Activated CD4-positive, CD25-positive, alpha-beta regulatory T cell treated with anti-CD3 and anti-CD28 coated beads, Interleukin-2, amount 50 U/mL, for 24 hours (primary cell): ENCODE measurements around the gene HTRA3.

Experiments used
- ATAC-seq, 2 donors: fragments of 150-1000 bp; cut with Tn5 transposase; one replicate each; pipeline ENCODE4 v1.10.0; 2021; ENCODE audit warnings: mild to moderate bottlenecking in 1 of 2, moderate library complexity in 1 of 2

The HTRA3 gene

DNA sequence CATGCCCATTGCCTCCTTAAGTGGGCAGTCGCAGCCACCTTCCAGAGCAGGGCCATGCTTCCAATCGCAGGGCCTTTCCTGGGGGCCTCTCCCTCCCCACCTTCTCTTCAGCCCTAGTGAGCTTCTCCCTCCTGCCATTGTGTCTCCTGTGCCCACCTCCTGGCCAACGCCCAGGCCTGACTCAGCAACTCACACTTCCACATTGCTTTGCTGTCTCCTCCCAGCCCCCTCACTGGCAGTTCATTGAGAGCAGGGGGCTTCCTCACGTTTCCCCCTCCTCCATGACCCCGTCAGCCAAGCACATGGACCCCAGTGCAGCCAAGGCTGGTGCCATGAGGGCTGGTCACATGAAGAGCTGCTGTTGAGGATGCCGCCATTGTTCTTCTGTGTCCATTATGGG, 25.9 kb downstream of the HTRA3 start:
- no peak for ATAC-seq

DNA sequence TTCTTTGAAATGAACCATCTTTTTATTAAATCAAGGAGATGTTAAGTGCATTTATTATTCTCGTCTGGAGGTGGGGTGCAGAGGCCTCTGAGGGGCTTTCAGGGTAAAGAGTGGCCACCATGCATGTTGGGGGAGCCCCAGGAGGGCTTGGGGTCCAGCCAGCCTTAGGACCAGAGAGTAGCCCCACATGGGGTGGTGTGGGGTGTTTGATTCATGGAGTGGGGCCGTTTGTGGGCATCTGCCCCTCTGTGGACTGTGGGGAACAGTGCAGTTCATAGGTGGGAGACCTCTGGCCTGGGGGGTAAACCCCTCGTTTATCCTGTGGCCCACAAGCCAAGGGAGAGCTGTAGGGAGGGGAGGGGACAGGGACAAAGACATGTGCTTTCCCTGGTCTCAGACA, 26.9 kb downstream of the HTRA3 start:
- no peak for ATAC-seq

DNA sequence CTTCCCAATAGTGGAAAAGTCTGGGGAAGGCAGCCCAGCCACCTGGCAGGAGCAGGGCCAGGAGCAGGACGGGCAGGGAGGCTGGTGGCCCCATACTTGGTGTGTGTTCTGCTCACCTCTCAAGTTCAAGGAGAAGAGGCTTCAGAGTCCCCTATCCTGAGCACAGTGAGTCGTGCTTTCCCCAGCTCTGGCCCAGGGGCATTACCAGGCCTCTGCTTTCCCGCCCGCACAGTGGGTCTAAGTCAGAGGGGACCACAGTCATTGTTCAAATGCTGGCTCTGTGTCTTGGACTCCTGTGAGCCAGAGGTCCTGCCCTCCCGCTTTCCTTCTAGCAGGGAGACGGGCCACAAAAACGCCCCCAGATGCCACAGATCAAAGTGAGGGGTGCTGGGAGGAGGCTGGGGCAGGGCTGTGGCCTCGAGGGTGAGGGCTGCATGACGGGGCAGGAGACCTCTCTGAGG, 27.6 kb downstream of the HTRA3 start:
- ATAC-seq = peak in 1 of 2 donors; percentile 27

GRCh38 chr4:8297691-8298485, 28.3 kb downstream of the HTRA3 start:
- ATAC-seq = peak in 1 of 2 donors; percentile 9

- no peak for ATAC-seq
Observed at GRCh38 chr4:8300832-8301231, 31.3 kb downstream of the HTRA3 start.

GRCh38 chr4:8301851-8302730, 32.5 kb downstream of the HTRA3 start:
- no peak for ATAC-seq

- no peak for ATAC-seq
Observed at GRCh38 chr4:8303081-8303480, 33.5 kb downstream of the HTRA3 start.

- ATAC-seq = no peak
Observed at GRCh38 chr4:8303485-8304281, 34.1 kb downstream of the HTRA3 start.

DNA sequence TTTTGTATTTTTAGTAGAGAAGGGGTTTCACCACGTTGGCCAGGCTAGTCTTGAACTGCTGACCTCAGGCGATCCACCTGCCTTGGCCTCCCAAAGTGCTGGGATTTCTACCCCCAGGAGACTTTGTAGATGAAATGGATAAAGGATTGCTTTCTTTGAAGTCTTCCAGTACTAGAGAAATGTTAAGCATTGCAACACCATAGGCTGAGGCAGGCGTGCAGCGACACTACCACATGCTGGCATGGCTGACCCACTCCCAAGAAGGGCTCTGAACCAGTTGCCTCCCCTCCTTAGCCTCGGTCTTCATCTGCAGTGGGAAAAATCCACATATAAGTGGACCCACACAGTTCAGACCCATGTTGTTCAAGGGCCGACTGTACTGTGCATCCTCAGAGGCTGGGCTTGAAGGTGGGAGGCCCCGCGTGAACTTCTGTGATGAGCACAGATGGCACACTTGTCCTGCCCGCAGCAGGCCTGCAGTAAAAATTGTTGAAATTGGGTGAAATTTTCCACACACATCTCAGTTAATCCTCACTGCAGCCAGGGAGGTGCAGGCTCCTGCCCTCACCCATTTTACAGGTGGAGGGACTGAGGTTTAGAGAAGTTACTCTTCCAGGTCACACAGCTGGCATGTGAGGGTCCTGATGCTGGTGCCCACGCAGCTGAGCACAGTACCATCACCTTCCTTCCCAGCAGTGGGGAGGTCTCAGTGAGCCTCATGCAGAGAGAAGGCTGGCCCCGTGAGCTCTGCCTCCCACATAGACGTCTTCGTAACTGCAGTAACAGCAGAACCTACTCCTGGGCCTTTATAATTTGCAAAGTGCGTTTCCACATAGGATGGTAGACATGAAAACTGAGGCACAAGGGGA, 35.5 kb downstream of the HTRA3 start:
- no peak for ATAC-seq

DNA sequence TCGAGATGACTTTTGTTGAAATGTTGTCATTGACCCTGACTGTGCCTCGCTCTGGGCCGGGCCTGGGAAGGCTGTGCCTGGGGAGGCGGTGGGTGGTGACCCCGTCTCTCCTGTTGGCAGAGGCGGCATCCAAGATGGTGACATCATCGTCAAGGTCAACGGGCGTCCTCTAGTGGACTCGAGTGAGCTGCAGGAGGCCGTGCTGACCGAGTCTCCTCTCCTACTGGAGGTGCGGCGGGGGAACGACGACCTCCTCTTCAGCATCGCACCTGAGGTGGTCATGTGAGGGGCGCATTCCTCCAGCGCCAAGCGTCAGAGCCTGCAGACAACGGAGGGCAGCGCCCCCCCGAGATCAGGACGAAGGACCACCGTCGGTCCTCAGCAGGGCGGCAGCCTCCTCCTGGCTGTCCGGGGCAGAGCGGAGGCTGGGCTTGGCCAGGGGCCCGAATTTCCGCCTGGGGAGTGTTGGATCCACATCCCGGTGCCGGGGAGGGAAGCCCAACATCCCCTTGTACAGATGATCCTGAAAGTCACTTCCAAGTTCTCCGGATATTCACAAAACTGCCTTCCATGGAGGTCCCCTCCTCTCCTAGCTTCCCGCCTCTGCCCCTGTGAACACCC, 36.4 kb downstream of the HTRA3 start:
- ATAC-seq = no peak

- ATAC-seq = no peak
Observed at GRCh38 chr4:8306511-8307021, 37.0 kb downstream of the HTRA3 start.

GRCh38 chr4:8307121-8307520, 37.6 kb downstream of the HTRA3 start:
- no peak for ATAC-seq

DNA sequence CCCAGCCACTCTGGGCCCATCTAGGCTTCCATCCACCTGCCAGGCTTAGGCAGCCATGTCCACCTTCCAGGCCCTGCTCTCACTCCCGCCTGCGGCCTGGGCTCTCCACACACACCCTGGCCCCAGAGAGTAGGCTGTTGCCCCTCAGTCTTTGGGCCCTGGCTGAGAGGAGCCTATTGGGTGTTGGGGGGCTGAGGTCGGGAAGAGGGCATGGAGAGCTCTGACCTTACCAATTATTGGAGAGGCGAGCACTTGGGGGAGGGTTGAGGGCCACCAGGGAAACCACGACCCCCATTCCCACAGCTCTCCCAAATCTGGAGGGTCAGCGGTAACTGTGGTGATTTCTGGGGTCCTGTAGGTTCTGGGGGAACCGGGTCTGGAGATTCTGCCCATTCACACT, 38.2 kb downstream of the HTRA3 start:
- ATAC-seq = no peak

- ATAC-seq = no peak
Observed at GRCh38 chr4:8308144-8308543, 38.6 kb downstream of the HTRA3 start.

- ATAC-seq = no peak
Observed at GRCh38 chr4:8308856-8309771, 39.6 kb downstream of the HTRA3 start.

- ATAC-seq = no peak
Observed at GRCh38 chr4:8310306-8310705, 40.8 kb downstream of the HTRA3 start.

GRCh38 chr4:8311101-8312068, 41.8 kb downstream of the HTRA3 start:
- ATAC-seq = no peak

DNA sequence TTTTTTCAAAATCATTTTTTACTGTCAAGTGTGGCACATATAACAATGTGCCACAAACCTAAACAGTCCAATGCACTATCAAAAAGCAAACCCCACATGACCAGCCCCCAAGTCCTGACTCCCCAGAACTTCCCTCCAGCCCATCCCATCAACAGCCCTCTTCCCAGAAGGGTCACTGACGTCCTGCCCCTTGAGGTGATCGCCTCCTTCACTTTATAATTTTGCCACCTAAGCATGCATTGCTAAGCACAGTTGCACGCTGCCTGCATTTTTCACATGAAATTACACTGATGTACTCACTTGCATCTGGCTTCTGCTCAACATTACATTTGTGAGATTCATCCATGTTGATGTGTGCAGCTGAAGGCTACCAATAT, 42.5 kb downstream of the HTRA3 start:
- no peak for ATAC-seq

GRCh38 chr4:8312976-8313375, 43.4 kb downstream of the HTRA3 start:
- no peak for ATAC-seq
